Measurements from ENCODE around the gene SND1. TPM values are rescaled to one million over a fixed set of nuclear protein-coding genes. Genes with fewer than 3 reads are reported as not detected.

Gene SND1
- total and polyA plus RNA-seq, 7 donors: 29.2 to 72.8 (median 48.2) TPM

GRCh38 chr7:128073671-128074310, 421.8 kb downstream of the SND1 start:
- Histone ChIP-seq H3K4me1 (no peaks in the 10 kb centered on the region), H3K36me3 (ENCODE audit: insufficient read depth in 1 of 2, low read depth in 1 of 2) (peaks cover 0 to 10% of the 10 kb centered on the region in 2 donors), H3K4me3 (no peak overlapping the region), H3K27ac (no peak overlapping the region), H3K9me3 (no peaks in the 10 kb centered on the region), H3K27me3 (ENCODE audit: insufficient read depth in 3 of 3, low read length in 2 of 3) (no peaks in the 10 kb centered on the region)
- intact Hi-C loops (cut with DNase I): no loop called here
- 89 to 92% (median 90%) methylated on average over 15 of the region's 15 CpGs for WGBS, 3 donors
- DNase-seq: peak in 1 of 2 donors; percentile 24
- no peak for ATAC-seq
- TF ChIP-seq, protein P1, sequence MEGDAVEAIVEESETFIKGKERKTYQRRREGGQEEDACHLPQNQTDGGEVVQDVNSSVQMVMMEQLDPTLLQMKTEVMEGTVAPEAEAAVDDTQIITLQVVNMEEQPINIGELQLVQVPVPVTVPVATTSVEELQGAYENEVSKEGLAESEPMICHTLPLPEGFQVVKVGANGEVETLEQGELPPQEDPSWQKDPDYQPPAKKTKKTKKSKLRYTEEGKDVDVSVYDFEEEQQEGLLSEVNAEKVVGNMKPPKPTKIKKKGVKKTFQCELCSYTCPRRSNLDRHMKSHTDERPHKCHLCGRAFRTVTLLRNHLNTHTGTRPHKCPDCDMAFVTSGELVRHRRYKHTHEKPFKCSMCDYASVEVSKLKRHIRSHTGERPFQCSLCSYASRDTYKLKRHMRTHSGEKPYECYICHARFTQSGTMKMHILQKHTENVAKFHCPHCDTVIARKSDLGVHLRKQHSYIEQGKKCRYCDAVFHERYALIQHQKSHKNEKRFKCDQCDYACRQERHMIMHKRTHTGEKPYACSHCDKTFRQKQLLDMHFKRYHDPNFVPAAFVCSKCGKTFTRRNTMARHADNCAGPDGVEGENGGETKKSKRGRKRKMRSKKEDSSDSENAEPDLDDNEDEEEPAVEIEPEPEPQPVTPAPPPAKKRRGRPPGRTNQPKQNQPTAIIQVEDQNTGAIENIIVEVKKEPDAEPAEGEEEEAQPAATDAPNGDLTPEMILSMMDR (IDR thresholded peaks at IDR 0.05): no peak

DNA sequence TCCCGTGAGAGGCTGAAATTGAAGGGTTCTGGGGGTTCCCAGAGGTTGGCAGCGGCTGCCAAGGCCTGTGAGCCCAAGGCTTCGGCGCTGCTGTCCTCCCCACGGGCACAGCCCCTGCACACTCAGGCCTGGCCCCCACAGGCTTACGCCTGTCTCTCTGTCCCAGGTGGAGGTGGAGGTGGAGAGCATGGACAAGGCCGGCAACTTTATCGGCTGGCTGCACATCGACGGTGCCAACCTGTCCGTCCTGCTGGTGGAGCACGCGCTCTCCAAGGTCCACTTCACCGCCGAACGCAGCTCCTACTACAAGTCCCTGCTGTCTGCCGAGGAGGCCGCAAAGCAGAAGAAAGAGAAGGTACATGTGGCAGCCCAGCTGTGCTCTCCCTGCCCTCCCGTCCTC, 422.3 kb downstream of the SND1 start:
- ATAC-seq: no peak
- H3K36me3 ChIP-seq (ENCODE audit: insufficient read depth in 1 of 2, low read depth in 1 of 2): peaks cover 0 to 10% of the 10 kb centered on the region in 2 donors

GRCh38 chr7:128074736-128075135, 422.7 kb downstream of the SND1 start:
- TF ChIP-seq, protein P1 (IDR thresholded peaks at IDR 0.05): no peak
- DNase-seq (peak in 1 of 2 donors; percentile 35), ATAC-seq (no peak)
- H3K27me3 ChIP-seq (ENCODE audit: insufficient read depth in 3 of 3, low read length in 2 of 3): no peaks in the 10 kb centered on the region
- 78 to 79% (median 79%) methylated on average over 6 of the region's 6 CpGs for WGBS, 3 donors
- no peak overlapping the region for H3K27ac ChIP-seq
- intact Hi-C loops (cut with DNase I): no loop called here
- no peaks in the 10 kb centered on the region for H3K9me3 ChIP-seq
- no peaks in the 10 kb centered on the region for H3K4me1 ChIP-seq
- H3K36me3 ChIP-seq (ENCODE audit: insufficient read depth in 1 of 2, low read depth in 1 of 2): peaks cover 0 to 10% of the 10 kb centered on the region in 2 donors
- no peak overlapping the region for H3K4me3 ChIP-seq

More for the DNA sequence above, 422.3 kb downstream of the SND1 start:
- no peak overlapping the region for H3K27ac ChIP-seq
- no peaks in the 10 kb centered on the region for H3K27me3 ChIP-seq (ENCODE audit: insufficient read depth in 3 of 3, low read length in 2 of 3)
- no peaks in the 10 kb centered on the region for H3K4me1 ChIP-seq
- peak in 1 of 2 donors; percentile 15 for DNase-seq
- TF ChIP-seq, protein P1 (IDR thresholded peaks at IDR 0.05): no peak
- H3K9me3 ChIP-seq: no peaks in the 10 kb centered on the region
- no peak overlapping the region for H3K4me3 ChIP-seq
- intact Hi-C loops (cut with DNase I): no loop called here
- 89 to 90% (median 89%) methylated on average over 19 of the region's 19 CpGs for WGBS, 3 donors

GRCh38 chr7:128075242-128076095, 423.5 kb downstream of the SND1 start:
- DNase-seq: peak in 1 of 2 donors; percentile 20
- H3K9me3 ChIP-seq: no peaks in the 10 kb centered on the region
- no peak overlapping the region for H3K27ac ChIP-seq
- TF ChIP-seq, protein P1 (IDR thresholded peaks at IDR 0.05): no peak
- WGBS, 3 donors: 55 to 62% (median 62%) methylated on average over 12 of the region's 12 CpGs
- H3K4me1 ChIP-seq: no peaks in the 10 kb centered on the region
- H3K36me3 ChIP-seq (ENCODE audit: insufficient read depth in 1 of 2, low read depth in 1 of 2): peaks cover 0 to 10% of the 10 kb centered on the region in 2 donors
- H3K27me3 ChIP-seq (ENCODE audit: insufficient read depth in 3 of 3, low read length in 2 of 3): no peaks in the 10 kb centered on the region
- no peak for ATAC-seq
- intact Hi-C loops (cut with DNase I): no loop called here
- no peak overlapping the region for H3K4me3 ChIP-seq
